ENCODE results near the gene LSM10. TPM values are rescaled to one million over a fixed set of nuclear protein-coding genes. Genes with fewer than 3 reads are reported as not detected.

Gene LSM10
- total RNA-seq, 1 experiment from 2014 or later: 56.3 TPM

Other genes with a start within 250 kb of the LSM10 start
- 48.9 to 52.5 TPM (median 52.0 TPM) in 3 replicates for gene TRAPPC3, start 248.4 kb downstream of the LSM10 start, total RNA-seq (2021)
- 65.0 to 88.7 TPM (median 72.0 TPM) in 3 replicates for gene MAP7D1, start 241.7 kb downstream of the LSM10 start, total RNA-seq (2021)
- gene THRAP3, start 173.5 kb downstream of the LSM10 start, total RNA-seq (2021): 150 to 160 TPM (median 153 TPM) in 3 replicates
- 22.1 to 29.3 TPM (median 26.9 TPM) in 3 replicates for gene SH3D21, start 91.5 kb downstream of the LSM10 start, total RNA-seq (2021)
- gene EVA1B, start 74.3 kb downstream of the LSM10 start, total RNA-seq (2021): 32.0 to 45.2 TPM (median 41.5 TPM) in 3 replicates
- 17.8 to 24.7 TPM (median 20.4 TPM) in 3 replicates for gene STK40, start 12.0 kb downstream of the LSM10 start, total RNA-seq (2021)
- 1.7 to 2.3 TPM (median 2.0 TPM) in 3 replicates for gene OSCP1, start 52.5 kb upstream of the LSM10 start, total RNA-seq (2021)
- gene MRPS15, start 66.5 kb upstream of the LSM10 start, total RNA-seq (2021): 100.0 to 113 TPM (median 104 TPM) in 3 replicates
- 0.09 to 0.30 TPM (median 0.26 TPM) in 3 replicates for gene CSF3R, start 85.0 kb upstream of the LSM10 start, total RNA-seq (2021)